Retina (tissue), 1 donor: ENCODE results near the gene ISCA2.
"Not testable (repeated sequence)": the region's sequence is repeated elsewhere in the genome, so short reads cannot be mapped to it uniquely, and the experiment has no call there.

Source experiments
- DNase-seq: peaks from one replicate; pipeline ENCODE4 v3.0.0-alpha.2; 2016

ISCA2 gene, protein sequence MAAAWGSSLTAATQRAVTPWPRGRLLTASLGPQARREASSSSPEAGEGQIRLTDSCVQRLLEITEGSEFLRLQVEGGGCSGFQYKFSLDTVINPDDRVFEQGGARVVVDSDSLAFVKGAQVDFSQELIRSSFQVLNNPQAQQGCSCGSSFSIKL

DNA sequence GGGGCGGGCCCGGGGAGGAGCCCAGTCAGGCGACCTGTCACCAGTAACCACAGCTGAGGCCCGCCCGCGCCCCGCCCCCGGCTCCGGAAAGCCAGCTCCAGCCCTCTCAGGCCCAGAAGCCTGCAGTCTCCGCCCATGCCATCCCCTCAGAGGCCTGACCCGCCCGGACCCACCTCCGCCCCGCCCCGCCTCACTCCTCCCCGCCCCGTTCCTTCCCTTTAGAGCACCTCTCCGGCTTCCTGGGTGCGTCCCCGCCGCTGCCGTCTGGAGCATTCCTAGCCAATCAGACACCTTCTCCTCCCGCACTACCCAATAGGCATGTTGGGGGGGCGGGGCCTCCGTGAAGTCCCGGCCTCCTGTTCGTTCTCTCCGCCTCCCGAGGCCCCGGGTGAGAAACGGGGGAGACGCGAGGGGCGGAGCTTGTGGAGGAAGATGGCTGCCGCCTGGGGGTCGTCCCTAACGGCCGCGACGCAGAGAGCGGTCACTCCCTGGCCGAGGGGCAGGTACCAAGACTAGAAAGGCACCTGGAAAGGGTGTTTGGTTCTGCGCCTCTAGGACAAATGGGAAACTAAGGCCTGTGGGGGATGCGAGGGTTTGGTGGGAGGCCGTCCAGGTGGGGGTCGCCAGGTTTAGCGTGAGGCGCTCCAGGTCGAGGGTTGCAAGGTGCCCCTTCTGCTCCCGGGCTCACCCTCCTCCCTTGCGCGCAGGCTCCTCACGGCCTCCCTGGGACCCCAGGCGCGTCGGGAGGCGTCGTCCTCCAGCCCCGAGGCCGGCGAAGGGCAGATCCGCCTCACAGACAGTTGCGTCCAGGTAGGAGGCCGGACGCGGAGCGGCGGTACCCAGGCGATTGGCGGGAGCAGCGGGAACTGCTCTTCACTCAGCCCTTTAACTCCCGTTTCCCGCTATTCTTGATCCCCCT lies at the start of gene ISCA2:
Gene ISCA2 (plus strand): TSS at position 423 of the 919 bp plus-strand sequence. CDS start 10 bp downstream, at position 433.
- peak; percentile 96 for DNase-seq

DNA sequence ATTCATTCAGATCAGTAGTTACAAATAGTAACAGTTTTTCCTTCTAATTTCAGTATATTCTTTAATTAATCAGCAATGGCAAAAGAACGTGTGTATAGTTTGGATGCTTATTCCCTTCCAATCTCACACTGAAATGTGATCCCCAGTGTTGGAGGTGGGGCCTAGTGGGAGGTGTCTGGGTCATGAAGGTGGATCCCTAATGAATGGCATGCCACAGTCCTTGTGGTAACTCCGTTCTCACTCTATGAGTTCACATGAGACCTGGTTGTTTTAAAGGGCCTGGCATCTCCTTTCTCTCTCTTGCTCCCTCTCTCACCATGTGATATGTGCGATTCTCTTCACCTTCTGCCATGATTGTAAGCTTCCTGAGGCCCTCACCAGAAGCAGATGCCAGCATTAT lies 48.7 kb upstream of the ISCA2 start:
- no peak for DNase-seq

DNA sequence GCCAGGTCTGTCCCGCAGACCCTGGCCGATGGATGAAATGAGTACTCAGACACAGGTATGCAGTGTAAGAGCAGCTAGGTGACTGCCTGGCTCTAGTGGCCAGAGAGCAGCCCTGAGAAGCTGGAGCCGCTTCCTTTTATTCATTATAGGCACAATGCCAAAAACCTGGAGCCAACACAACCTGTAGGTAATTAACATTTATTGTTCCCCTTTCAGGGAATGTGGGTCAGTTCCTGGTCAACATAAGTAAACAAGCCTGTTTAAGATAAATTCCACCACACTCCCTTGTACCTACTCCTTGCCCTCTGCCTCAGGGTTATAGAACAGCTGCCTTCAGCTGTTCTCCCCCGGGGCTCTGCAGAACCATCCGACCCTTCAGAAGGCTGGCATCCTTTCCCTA lies 39.2 kb upstream of the ISCA2 start:
- DNase-seq: not testable (repeated sequence)

DNA sequence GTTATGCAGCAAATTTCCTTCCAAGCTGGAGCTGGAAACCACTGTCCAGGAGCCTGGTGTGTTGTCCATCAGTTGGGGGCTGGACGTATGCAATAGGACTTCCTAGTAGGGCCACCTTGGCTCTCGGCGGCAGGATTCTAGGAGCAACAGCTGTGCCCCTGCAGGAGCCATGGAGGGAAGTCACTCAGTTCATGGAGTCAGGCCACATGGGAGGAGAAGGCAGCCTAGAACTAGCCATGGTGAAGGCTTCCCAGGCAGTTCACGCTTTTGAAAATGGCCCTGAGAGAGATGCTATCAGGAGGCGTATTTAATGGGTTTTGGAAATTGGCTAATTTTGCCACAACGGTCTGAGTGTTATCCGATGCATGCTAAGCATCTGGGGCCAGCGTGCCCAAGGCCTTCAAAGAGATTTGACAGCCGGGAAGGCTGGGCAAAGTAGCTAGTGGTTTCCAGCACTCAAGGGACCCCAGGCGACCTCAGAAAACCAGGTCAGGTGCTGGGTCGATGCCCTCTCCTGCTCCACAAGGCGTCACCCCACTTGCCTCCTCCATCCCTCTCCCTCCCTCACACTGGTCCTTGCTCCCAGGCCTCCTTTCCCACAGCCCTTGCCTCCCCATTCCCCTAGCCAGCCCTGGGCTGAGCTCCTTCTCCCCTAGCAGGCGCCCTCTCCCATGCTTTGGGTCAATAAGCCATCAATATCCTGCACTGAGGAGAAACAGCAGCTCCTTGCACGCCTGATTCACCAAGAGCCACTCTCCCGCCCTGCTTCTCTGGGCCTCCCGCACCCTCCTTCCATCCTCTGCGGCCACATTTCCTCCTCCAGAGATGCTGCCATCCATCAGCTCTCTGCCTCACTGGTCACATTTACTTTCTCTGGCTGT lies 36.6 kb upstream of the ISCA2 start:
- DNase-seq: peak; percentile 68

DNA sequence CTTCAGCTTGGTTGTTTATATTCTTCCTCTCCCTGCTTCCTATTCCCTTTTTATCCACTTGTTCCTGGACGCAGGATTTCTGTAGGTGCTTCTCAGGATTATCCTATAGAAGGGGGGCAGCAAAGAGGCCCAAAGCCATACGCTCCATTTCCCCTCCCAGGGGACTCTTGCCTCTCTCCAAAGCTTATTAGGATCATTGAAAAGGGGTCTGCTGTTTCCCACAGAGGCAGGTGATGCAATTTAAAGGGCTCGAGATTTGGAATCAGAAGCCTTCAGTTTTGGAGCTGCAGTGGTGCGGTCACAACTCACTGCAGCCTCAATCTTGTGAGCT lies 36.0 kb upstream of the ISCA2 start:
- DNase-seq: no peak

DNA sequence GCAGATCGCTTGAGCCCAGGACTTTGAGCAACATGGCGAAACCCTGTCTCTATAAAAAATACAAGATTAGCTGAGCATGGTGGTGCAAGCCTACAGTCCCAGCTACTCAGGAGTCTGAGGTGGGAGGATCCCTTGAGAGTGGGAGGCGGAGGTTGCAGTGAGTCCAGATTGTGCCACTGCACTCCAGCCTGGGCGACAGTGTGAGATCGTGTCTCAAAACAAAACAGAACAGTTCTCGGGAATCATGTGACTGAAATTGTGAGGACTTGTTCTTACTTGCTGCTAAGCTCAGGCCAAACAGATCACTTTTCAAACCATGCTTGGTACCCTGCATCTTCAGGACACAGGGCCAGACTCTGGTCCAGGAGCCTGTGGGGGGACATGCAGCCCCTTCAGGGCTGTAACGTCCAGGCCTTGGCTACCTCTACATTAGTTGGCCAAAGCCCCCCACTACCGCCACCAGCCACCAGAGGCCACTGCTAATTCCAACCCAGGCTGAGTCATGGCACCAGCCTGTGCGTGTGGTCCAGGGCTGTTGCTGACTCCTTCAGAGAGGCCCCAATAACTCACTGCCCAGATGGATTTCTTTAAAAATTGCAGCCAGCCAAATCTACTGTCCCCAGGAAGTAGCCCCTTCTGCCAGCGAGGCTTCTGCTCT lies 34.1 kb upstream of the ISCA2 start:
- DNase-seq: peak; percentile 43

DNA sequence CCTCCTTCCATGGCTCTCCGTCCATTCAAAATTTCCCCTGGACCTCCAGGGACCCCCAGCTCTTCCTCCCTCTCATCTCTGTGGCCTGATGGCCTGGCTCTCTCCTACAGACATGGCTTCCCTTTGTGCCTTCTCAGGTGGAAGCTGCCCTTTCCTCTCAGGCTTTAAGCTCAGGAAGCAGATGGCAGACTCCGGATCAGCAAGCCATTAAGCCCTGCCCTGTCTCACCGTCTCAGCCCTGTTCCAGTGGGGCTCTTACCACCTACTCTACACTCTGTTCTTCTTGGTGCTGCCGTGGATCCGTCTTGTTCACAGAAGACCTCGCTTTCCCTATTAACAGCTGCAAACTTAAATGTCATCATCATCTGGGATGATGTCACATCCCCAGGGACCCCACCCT lies 33.6 kb upstream of the ISCA2 start:
- peak; percentile 35 for DNase-seq

DNA sequence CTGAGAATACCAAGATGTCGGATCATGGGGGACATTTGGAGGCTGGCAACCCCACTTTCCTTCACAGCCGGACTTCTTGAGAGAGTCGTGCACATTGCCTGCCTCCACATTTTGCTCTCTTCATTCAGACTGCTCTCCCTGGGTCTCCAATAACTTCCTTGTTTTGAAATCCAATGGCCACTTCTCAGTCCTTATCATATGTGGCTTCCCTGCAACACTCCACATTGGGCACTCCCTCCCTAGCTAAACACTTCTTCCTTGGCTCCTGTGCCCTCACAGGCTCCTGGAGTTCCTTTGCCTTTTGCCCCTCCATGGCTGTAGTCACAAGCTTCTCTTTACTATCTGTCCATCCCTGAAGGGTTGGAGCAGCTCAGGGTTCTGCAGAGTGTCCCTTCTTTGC lies 30.6 kb upstream of the ISCA2 start:
- no peak for DNase-seq

DNA sequence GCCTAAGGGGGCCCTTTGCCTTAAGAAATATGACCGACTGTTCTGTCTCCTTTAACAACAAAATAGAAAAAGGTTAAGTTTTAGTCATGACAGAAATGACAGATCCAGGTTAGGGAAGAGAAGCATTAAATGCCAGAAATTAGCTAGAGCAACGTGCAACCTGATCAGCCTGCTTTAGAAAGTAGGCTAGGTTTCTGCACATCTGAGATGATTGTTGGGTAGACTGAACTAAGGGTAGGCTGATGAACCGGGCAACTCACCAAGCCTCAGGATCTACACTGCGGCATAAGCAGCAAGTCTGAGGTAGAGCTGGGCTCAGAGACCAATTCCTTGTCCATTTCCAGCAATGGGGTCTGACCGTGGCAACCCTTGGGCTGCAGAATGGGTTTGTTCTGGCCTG lies 29.9 kb upstream of the ISCA2 start:
- no peak for DNase-seq

DNA sequence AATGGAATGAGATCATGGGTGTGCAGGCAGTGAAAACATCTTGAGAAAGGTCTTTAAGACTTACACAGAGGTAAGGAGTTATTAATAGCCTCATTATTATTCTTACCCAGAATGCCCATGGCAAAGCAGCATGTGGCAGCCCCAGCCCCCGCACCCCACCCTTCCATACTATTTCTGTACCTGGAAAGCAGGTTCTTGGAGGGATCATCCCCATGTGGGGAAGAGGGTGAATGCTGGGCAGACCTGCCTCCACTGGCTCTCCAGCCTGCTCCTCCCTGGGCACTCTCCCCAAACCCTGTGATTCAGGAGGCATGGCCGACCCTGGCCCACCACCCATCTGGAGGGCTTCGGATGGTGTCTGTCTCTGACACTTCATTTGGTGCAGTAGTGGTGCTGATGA lies 28.8 kb upstream of the ISCA2 start:
- no peak for DNase-seq

DNA sequence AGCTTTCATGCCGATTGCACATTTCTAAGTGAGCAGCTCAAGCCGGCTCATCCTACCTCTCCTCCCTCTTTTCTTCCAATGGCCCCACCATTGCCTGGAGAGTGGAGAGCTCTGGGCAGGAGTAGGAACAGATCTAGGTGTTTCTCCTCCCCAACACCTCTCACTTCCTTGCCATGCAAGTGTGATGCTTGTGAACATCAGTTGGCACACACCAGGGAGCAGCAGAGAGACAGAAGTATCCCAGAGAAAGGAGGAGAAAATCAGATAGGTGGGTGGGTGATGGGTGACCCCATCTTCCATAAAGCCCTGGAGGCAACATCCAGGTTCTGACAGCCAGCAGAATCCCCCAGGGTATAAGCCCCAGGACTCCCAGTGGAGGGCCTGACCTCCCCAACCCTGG lies 28.2 kb upstream of the ISCA2 start:
- DNase-seq: no peak

DNA sequence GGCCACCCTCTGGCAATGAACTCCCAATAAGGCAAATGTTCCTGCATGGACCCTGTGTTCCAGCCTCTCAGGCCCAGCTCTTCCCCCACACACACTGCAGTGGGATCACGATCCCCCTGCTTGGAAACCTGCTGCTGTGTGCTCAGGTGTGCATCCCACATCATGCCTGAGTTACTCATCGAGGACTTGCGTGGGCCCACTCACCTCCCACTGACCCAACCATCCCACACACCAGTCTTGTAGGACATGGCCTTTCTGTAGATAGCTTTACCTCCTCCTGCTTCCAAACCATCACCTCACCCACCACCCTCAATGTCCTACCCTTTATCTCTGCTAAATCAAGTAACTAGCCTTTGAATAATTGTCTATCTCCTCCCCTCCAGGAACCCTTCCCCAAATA lies 25.1 kb upstream of the ISCA2 start:
- no peak for DNase-seq

DNA sequence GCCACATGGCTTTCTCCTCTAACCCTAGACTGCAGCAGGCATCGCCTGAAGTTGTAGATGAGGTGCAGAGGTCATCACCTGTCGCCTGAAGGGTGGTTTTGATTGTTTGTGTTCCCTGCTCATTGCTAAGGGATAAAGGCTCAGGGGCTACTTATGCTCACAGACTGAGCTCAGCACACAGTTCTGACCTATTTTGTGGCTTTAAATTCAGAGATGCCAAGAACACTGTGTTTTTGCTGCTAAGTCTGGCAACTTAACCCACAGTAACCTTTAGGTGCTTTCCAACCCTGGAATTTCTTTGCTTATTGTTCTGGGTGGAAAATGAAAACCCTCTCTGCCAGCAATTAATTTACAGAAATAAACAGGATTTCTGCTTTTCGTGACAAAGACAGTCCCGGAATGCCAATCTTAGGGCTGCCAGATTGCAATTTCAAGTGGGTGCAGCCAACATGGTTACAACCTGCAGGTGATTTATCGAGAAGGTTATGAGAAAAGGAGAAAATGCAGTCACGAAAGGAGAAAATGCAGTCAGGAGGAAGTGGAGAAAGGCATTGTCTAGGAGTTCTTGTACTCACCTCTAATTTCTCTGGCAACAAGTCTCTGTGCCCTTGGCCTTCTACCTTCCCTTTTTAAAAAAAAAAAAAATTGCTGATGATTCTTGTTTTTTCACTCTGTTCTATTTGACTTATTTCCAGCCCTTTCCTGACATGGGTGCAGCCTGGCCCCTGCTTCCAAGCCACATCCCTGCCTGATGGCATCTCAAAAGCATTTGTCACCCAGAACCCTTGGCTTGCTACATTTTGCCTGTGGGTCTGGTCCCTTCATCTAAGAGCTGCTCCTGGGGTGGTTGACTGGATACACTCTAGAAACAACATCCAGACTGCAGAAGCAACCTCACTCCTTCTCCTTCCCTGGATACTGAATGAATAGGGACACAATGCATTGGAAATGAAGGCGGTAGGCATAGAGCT lies 23.7 kb upstream of the ISCA2 start:
- DNase-seq: no peak

DNA sequence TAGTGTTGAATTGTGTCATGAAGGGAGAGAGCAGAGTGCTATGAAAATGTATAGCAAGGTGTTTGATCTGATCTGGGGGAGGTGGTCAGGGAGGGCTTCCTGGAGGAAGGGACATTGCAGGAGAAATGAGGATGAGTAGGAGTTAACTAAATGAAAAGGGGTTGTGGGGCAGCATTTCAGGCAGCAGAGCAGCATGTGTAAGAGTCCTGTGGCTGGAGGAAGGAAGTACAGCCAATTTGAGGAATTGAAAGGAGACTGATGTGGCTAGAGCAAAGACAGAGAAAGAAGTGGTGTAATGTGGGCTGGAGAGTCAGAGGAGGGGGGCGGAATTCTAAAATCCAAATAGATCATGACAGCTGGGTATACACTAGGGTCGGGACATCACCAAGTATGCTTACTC lies 21.0 kb upstream of the ISCA2 start:
- DNase-seq: no peak

DNA sequence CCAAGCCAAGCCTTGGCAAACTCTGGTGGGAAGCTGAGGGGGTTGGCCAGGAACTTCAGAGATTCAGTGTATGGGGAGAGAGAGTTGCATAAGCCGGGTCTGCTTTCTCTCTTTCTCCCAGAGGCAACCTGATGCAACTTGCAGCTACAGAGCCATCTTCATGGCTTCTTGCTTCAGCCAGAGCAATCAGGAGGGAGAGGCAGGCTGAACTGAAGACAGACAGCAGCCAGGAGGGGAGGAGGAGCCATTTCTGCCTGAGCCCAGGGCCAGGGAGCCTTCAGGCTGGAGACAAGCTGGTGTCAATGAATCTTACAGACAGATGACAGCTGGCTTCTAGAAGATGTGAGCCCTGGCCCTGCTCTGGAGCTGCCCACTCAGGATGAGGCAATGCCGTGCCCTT lies 19.2 kb upstream of the ISCA2 start:
- DNase-seq: no peak

DNA sequence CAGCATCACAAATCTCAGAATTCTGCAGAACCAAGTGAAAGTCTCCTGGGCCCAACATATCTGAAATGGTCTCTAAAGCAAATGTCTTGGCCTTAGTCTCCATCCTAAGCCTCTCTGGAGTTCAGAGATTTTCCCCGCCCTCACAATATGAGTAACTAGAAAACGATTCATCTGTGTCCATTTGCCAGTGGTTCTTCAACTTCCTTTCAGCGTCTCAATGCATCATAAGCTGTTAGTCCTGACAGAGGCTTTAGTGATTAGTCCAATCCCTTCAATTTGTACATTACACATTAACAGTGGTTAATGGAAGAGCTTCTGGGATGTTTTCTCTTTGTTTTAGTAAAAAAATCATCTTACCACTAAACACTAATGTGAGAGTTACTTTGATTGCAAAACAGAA lies 17.9 kb upstream of the ISCA2 start:
- no peak for DNase-seq

DNA sequence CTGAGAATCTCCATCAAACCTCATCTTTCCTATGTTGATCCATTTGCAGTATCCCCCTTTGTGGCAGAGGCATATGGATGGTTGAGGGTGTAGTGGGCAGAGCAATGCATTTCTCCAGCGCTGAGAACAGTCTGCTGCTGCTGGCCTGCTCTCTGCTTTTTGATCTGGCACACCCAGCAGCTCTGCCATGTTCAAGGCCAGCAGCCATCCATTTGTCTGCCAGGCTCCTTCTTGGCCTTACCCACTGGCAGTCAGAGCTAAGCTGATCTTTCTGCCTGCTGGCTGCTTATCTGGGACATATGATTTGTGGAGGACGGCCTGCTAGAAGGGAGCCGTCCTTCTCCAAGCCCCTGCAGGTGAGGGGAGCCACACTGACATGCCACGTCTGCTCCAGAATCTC lies 17.5 kb upstream of the ISCA2 start:
- DNase-seq: no peak

DNA sequence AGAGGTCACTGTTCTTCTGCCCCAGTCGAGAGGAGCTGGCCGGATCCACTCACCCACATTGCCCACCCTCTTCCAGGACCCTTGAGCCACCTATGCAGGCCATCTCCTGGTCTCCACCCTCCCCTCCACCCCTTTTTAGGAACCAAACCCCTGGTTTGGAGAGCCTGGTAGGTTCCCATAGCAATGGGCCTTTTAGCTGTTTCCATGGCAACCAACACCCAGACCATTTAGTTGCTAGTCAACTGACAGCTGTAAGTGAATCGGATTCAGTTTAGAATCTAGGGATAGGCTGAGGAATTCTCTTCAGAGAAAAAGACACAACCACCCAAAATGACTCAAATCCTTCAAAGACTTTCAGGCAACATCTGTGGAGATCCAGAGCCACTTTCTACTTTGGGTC lies 17.0 kb upstream of the ISCA2 start:
- DNase-seq: peak; percentile 23

DNA sequence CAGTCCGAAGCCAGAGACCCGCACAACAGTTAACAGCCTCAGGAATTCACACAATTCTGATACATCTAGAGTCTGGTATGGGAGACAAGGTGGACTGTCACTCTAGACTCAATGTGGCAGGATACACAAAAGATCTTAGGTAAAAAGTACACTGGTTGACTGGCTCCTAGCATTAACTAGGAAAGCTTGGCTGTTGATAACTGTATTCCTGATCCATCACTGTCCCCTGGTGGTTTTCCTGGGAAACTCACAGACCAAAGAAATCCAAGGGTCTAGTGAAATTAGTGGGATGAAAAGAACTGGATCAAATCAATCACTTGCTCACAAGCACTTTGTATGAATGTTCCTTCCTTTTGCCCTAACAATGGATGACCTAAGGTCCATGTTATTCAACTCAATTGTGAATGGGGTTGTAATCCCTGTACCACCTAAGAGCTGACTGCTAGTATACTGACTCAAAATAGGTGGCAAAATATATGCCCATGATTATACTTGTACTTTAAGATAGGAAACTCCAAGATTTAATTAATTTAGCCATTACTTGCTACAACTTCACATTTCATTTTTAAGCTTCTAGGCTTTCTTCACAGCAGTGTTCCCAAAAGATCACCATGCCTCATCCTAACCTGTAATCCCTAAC lies 14.4 kb upstream of the ISCA2 start:
- DNase-seq: peak; percentile 57

DNA sequence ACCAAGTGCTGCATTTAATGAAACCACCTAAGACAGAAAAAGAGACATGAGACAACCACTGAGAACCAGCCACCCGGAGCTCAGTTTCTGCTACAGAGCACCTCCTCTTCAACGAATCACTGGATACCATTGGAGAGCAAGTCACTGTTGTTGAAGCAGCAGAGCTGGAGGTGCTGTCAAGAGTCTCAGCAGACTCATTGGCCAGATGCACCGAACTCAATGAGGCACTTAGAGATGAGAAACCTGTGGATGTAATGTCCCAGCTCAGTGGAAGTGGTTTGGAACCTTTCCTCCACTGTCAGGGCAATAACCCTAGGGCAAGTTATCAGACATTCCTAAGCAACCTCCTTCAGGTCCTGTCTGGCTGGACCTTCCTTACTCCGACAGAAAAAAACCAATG lies 13.5 kb upstream of the ISCA2 start:
- DNase-seq: no peak

DNA sequence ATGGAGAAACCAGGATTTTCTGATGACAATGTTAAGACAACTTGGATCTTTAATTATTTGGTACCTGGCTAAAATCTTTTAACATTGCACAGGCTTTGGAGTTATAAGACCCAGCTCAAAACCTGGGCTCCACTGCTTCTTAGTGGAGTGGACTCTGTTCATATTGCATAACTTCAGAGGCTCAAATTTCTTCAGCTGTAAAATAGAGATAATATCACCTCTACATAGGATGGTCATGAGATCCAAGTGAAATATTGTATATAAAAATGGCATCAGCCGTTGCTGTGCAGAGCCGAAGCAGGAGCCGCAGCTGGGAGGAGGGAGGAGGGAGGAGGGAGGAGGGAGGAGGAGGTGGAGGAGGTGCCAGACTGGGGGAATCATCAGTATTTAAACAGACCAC lies 11.0 kb upstream of the ISCA2 start:
- no peak for DNase-seq
